ENCODE results near the gene HHATL.

The HHATL gene

DNA sequence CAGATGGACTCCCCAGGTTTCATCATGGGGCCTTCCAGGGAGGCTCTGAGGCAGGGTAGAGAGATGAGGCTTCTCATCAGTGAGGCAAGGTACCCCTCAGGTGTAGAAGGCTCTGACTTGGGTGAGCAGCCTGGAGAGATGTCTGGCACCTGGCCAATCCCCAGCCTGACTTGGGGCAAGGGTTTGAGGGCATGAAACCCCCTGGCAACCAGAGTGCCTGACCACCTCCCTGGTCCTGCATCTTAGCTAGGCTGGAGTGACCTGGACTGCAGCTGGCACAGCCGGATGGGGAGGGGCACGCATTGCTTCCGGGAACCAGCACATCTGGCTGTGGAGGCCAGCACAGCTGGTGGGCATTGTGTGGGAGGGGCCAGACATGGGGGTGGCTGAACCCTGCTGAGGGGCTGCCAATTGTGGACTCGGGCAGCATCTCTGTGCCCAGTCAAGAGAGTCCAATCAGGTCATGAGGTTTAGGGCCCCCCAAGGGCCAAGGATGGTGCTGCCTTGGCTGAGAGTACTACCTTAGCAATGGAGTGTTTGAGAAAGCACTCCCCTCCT, 47.2 kb downstream of the HHATL start:
- Histone ChIP-seq H3K9ac (ENCODE audit: low read depth, low read length) (no peak overlapping the region), H3K4me3 (ENCODE audit: low read depth, low read length) (peak overlapping the region; percentile 53), H3K9me3 (ENCODE audit: control insufficient read depth, insufficient read depth, low read length) (no peaks in the 10 kb centered on the region), H3K4me1 (ENCODE audit: control insufficient read depth, insufficient read depth, low read length) (peaks cover 12% of the 10 kb centered on the region), H3K36me3 (ENCODE audit: control insufficient read depth, insufficient read depth, low read length) (no peaks in the 10 kb centered on the region), H3K27me3 (ENCODE audit: control insufficient read depth, insufficient read depth, low read length) (no peaks in the 10 kb centered on the region)

DNA sequence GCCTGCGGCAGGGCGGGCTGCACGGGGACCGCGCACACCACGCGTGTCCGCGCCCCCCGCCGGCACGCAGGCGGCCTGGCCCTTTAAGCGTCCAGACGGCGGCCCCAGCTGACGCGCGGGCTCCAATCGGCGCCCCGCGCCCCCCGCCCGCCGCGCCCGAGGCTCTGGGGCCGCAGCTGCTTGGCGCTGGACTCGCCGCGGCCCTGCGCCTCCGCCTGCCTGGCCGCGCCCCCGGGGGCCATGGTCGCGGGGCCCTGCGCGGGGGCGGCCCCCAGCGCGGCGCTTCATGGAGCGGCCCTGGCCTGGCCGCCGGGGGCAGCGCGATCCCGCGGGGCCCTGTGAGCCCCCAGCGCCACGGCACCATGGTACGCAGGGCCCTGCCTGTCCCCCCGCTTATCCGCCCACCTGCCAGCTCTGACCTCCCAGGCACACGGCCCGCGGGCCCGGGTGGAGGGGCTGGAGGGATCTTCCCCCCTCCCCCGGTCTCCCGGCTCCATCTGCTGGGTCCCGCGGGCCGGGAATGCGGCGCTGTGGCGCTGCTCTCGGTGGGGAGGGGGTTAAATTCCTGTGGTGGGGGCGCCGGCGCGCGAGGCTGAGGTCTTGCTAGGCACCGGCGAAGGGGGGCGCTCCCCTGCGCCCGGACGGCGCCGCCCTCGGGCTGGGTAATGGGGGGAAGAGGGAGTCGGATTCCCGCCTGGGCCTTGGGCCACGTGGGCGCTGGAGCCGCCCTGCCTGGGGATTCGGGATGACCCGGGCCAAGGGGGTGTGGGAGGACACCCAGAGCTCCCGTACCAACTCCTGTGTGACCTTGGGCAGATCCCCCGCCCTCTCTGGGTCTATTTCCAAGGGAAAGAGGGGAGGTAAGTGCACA, 48.0 kb downstream of the HHATL start:
- H3K36me3 ChIP-seq (ENCODE audit: control insufficient read depth, insufficient read depth, low read length), result no peaks in the 10 kb centered on the region
- H3K4me1 ChIP-seq (ENCODE audit: control insufficient read depth, insufficient read depth, low read length), result peaks cover 12% of the 10 kb centered on the region
- H3K9me3 ChIP-seq (ENCODE audit: control insufficient read depth, insufficient read depth, low read length), result no peaks in the 10 kb centered on the region
- no peak overlapping the region for H3K9ac ChIP-seq (ENCODE audit: low read depth, low read length)
- no peaks in the 10 kb centered on the region for H3K27me3 ChIP-seq (ENCODE audit: control insufficient read depth, insufficient read depth, low read length)
- peak overlapping the region; percentile 53 for H3K4me3 ChIP-seq (ENCODE audit: low read depth, low read length)

GRCh38 chr3:42653560-42654330, 48.9 kb downstream of the HHATL start, which contains the start of gene ZBTB47:
ZBTB47 (plus strand) TSS chr3:42653697; CDS start chr3:42658356, 4,659 bp downstream.
- peak within 1 kb of the TSS; percentile 24 for H3K9ac ChIP-seq (ENCODE audit: low read depth, low read length)
- peak within 1 kb of the TSS; percentile 53 for H3K4me3 ChIP-seq (ENCODE audit: low read depth, low read length)
- peaks cover 12% of the 10 kb centered on the region for H3K4me1 ChIP-seq (ENCODE audit: control insufficient read depth, insufficient read depth, low read length)
- H3K9me3 ChIP-seq (ENCODE audit: control insufficient read depth, insufficient read depth, low read length), result no peaks in the 10 kb centered on the region
- no peaks in the 10 kb centered on the region for H3K27me3 ChIP-seq (ENCODE audit: control insufficient read depth, insufficient read depth, low read length)
- H3K36me3 ChIP-seq (ENCODE audit: control insufficient read depth, insufficient read depth, low read length), result no peaks in the 10 kb centered on the region

GRCh38 chr3:42653303-42653559, 49.4 kb downstream of the HHATL start:
- peak overlapping the region; percentile 49 for H3K4me3 ChIP-seq (ENCODE audit: low read depth, low read length)
- H3K4me1 ChIP-seq (ENCODE audit: control insufficient read depth, insufficient read depth, low read length), result peaks cover 12% of the 10 kb centered on the region
- H3K27me3 ChIP-seq (ENCODE audit: control insufficient read depth, insufficient read depth, low read length), result no peaks in the 10 kb centered on the region
- H3K36me3 ChIP-seq (ENCODE audit: control insufficient read depth, insufficient read depth, low read length), result no peaks in the 10 kb centered on the region
- no peak overlapping the region for H3K9ac ChIP-seq (ENCODE audit: low read depth, low read length)
- H3K9me3 ChIP-seq (ENCODE audit: control insufficient read depth, insufficient read depth, low read length), result no peaks in the 10 kb centered on the region

- no peaks in the 10 kb centered on the region for H3K36me3 ChIP-seq (ENCODE audit: control insufficient read depth, insufficient read depth, low read length)
- H3K9ac ChIP-seq (ENCODE audit: low read depth, low read length), result no peak overlapping the region
- no peak overlapping the region for H3K4me3 ChIP-seq (ENCODE audit: low read depth, low read length)
- H3K4me1 ChIP-seq (ENCODE audit: control insufficient read depth, insufficient read depth, low read length), result peaks cover 12% of the 10 kb centered on the region
- no peaks in the 10 kb centered on the region for H3K27me3 ChIP-seq (ENCODE audit: control insufficient read depth, insufficient read depth, low read length)
- H3K9me3 ChIP-seq (ENCODE audit: control insufficient read depth, insufficient read depth, low read length), result no peaks in the 10 kb centered on the region
Measured at GRCh38 chr3:42652611-42653302, 49.8 kb downstream of the HHATL start.

- Histone ChIP-seq H3K4me1 (ENCODE audit: control insufficient read depth, insufficient read depth, low read length) (peaks cover 12% of the 10 kb centered on the region), H3K9me3 (ENCODE audit: control insufficient read depth, insufficient read depth, low read length) (no peaks in the 10 kb centered on the region), H3K36me3 (ENCODE audit: control insufficient read depth, insufficient read depth, low read length) (no peaks in the 10 kb centered on the region), H3K27me3 (ENCODE audit: control insufficient read depth, insufficient read depth, low read length) (no peaks in the 10 kb centered on the region), H3K4me3 (ENCODE audit: low read depth, low read length) (no peak overlapping the region), H3K9ac (ENCODE audit: low read depth, low read length) (no peak overlapping the region)
Measured at GRCh38 chr3:42652251-42652610, 50.4 kb downstream of the HHATL start.

- no peaks in the 10 kb centered on the region for H3K36me3 ChIP-seq (ENCODE audit: control insufficient read depth, insufficient read depth, low read length)
- H3K4me3 ChIP-seq (ENCODE audit: low read depth, low read length), result no peak overlapping the region
- no peak overlapping the region for H3K9ac ChIP-seq (ENCODE audit: low read depth, low read length)
- no peaks in the 10 kb centered on the region for H3K9me3 ChIP-seq (ENCODE audit: control insufficient read depth, insufficient read depth, low read length)
- H3K27me3 ChIP-seq (ENCODE audit: control insufficient read depth, insufficient read depth, low read length), result no peaks in the 10 kb centered on the region
- peaks cover 12% of the 10 kb centered on the region for H3K4me1 ChIP-seq (ENCODE audit: control insufficient read depth, insufficient read depth, low read length)
Measured at GRCh38 chr3:42651248-42652091, 51.1 kb downstream of the HHATL start.

GRCh38 chr3:42649783-42650182, 52.8 kb downstream of the HHATL start:
- no peaks in the 10 kb centered on the region for H3K27me3 ChIP-seq (ENCODE audit: control insufficient read depth, insufficient read depth, low read length)
- H3K36me3 ChIP-seq (ENCODE audit: control insufficient read depth, insufficient read depth, low read length), result peaks cover 6% of the 10 kb centered on the region
- H3K9me3 ChIP-seq (ENCODE audit: control insufficient read depth, insufficient read depth, low read length), result no peaks in the 10 kb centered on the region
- H3K4me3 ChIP-seq (ENCODE audit: low read depth, low read length), result no peak overlapping the region
- peaks cover 8% of the 10 kb centered on the region for H3K4me1 ChIP-seq (ENCODE audit: control insufficient read depth, insufficient read depth, low read length)
- no peak overlapping the region for H3K9ac ChIP-seq (ENCODE audit: low read depth, low read length)

GRCh38 chr3:42649006-42649405, 53.6 kb downstream of the HHATL start:
- H3K4me3 ChIP-seq (ENCODE audit: low read depth, low read length), result no peak overlapping the region
- peaks cover 8% of the 10 kb centered on the region for H3K4me1 ChIP-seq (ENCODE audit: control insufficient read depth, insufficient read depth, low read length)
- peaks cover 11% of the 10 kb centered on the region for H3K36me3 ChIP-seq (ENCODE audit: control insufficient read depth, insufficient read depth, low read length)

DNA sequence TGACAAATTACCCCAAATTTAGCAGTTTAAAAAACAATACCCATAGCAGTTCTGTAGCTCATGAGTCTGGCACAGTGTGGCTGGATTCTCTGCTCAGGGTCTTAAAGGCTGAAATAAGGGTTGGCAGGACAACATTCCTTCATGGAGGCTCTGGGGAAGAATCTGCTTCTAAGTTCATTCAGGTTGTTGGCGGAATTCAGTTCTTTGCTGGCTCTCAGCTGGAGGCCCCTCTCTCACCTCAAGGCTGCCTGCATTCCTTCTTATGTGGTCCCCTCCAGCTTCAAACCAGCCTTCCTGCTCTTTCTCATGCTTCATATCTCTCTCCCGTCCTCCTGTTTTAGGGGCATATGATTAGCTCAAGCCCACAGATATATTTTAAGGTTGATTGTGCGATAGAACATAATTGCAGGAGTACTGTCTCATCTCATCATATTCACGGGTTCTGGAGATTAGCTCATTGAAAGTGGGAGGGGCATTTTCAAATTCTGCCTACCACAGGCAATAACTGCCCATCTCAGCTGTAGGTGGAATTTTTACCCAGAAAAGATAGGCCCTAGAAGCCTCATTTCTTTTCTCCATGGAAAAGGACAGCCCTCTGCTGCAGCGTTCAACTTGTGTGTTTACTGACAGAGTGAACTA, 54.7 kb downstream of the HHATL start:
- Histone ChIP-seq H3K4me3 (ENCODE audit: low read depth, low read length) (no peak overlapping the region), H3K36me3 (ENCODE audit: control insufficient read depth, insufficient read depth, low read length) (peaks cover 14% of the 10 kb centered on the region), H3K9me3 (ENCODE audit: control insufficient read depth, insufficient read depth, low read length) (no peaks in the 10 kb centered on the region), H3K9ac (ENCODE audit: low read depth, low read length) (no peak overlapping the region), H3K27me3 (ENCODE audit: control insufficient read depth, insufficient read depth, low read length) (no peaks in the 10 kb centered on the region), H3K4me1 (ENCODE audit: control insufficient read depth, insufficient read depth, low read length) (peaks cover 3% of the 10 kb centered on the region)

More at GRCh38 chr3:42649006-42649405, 53.6 kb downstream of the HHATL start:
- Histone ChIP-seq H3K9me3 (ENCODE audit: control insufficient read depth, insufficient read depth, low read length) (no peaks in the 10 kb centered on the region), H3K27me3 (ENCODE audit: control insufficient read depth, insufficient read depth, low read length) (no peaks in the 10 kb centered on the region), H3K9ac (ENCODE audit: low read depth, low read length) (no peak overlapping the region)
